Endothelial cell of umbilical vein (primary cell): ENCODE data around the gene ENPP3. TPM values are rescaled to one million over a fixed set of nuclear protein-coding genes. Genes with fewer than 3 reads are reported as not detected.

Source experiments
- BruUV-seq: library from RNA; stranded (reverse); fragments of 400-500 nt; replicated peaks from 2 replicates; lab custom pipeline; 2021; lab: Mats Ljungman, UMichigan
- CTCF ChIA-PET: fragments of 300-600, 350-600 bp; sonication (Branson Sonifier 250); formaldehyde crosslinking; loops from one replicate; lab custom pipeline; 2021; ENCODE audit warnings: antibody characterized with exemption, inconsistent platforms; lab: Charles Lee
- POLR2A ChIA-PET: fragments of 300-600, 350-600 bp; sonication (Branson Sonifier 250); formaldehyde crosslinking; loops from one replicate; lab custom pipeline; 2021; ENCODE audit warnings: antibody characterized with exemption, inconsistent platforms; lab: Charles Lee
- DNase-seq: peaks from one replicate; pipeline ENCODE4 v3.0.0-alpha.2; 2011; ENCODE audit warnings: low read depth, low spot score
- FAIRE-seq: peaks from 2 replicates; lab custom pipeline; 2011; peaks lifted over from hg19 to GRCh38; lab: Jason Lieb, UNC
- H2AFZ ChIP-seq: 2 replicates; pipeline ENCODE4 v1.6.0; 2012; ENCODE audit warnings: low read depth, low read length, control low read depth, inconsistent platforms
- H3K27ac ChIP-seq: 2 replicates; pipeline ENCODE4 v1.5.1; 2011; ENCODE audit warnings: low read depth, mild to moderate bottlenecking, control low read depth, low read length, moderate library complexity; ENCODE audit not compliant: insufficient read depth
- H3K27me3 ChIP-seq, 2 experiments: 2 replicates each; pipeline versions ENCODE4 v1.6.0 to v1.6.1; 2011; ENCODE audit warnings: low read length in 2 of 2, mixed read lengths in 1 of 2; ENCODE audit not compliant: control insufficient read depth in 2 of 2, insufficient read depth in 2 of 2
- H3K36me3 ChIP-seq, 2 experiments: 2 replicates in 1 of 2; 3 replicates in 1 of 2; pipeline ENCODE4 v1.5.1; 2011; ENCODE audit warnings: low read length in 2 of 2, mild to moderate bottlenecking in 1 of 2, moderate library complexity in 1 of 2; ENCODE audit not compliant: control insufficient read depth in 2 of 2, insufficient read depth in 2 of 2; ENCODE audit errors: extremely low read depth in 1 of 2
- H3K4me1 ChIP-seq: 3 replicates; pipeline ENCODE4 v1.5.1; 2011; ENCODE audit warnings: mild to moderate bottlenecking, low read length; ENCODE audit not compliant: control insufficient read depth, insufficient read depth; ENCODE audit errors: extremely low read depth
- H3K4me2 ChIP-seq: 2 replicates; pipeline ENCODE4 v1.6.1; 2011; ENCODE audit warnings: low read length, control low read depth, mixed read lengths; ENCODE audit not compliant: insufficient read depth
- H3K4me3 ChIP-seq, 3 experiments: fragments of 200-600 bp in 1 of 3; sonication (generic), shearing (Covaris generic) in 1 of 3; replicated peaks in 1 of 3; 2 replicates each; pipeline ENCODE4 v1.5.1; 2011 to 2016; ENCODE audit warnings: control low read depth in 3 of 3, low read length in 3 of 3, mild to moderate bottlenecking in 2 of 3, inconsistent platforms in 1 of 3, low read depth in 1 of 3, moderate library complexity in 1 of 3; ENCODE audit not compliant: insufficient read depth in 1 of 3
- H3K79me2 ChIP-seq: 2 replicates; pipeline ENCODE4 v1.6.0; 2012; ENCODE audit warnings: low read length, inconsistent platforms; ENCODE audit not compliant: control insufficient read depth, insufficient read depth
- H3K9ac ChIP-seq: replicated peaks from 2 replicates; pipeline ENCODE3; 2011; ENCODE audit warnings: low read length, control low read depth; ENCODE audit not compliant: insufficient read depth; ENCODE audit errors: extremely low read depth
- H3K9me1 ChIP-seq: replicated peaks from 3 replicates; pipeline ENCODE4 v1.6.0; 2011; ENCODE audit warnings: mild to moderate bottlenecking, low read length; ENCODE audit not compliant: control insufficient read depth, insufficient read depth; ENCODE audit errors: extremely low read depth
- H3K9me3 ChIP-seq: replicated peaks from 2 replicates; pipeline ENCODE4 v1.5.1; 2012; ENCODE audit warnings: low read length, inconsistent platforms; ENCODE audit not compliant: control insufficient read depth, insufficient read depth
- H4K20me1 ChIP-seq: replicated peaks from 2 replicates; pipeline ENCODE3; 2011; ENCODE audit warnings: mild to moderate bottlenecking, low read length; ENCODE audit not compliant: control insufficient read depth, insufficient read depth; ENCODE audit errors: extremely low read depth
- EZH2 ChIP-seq: IDR thresholded peaks from 2 replicates; pipeline ENCODE4 v1.6.1; 2012; ENCODE audit warnings: borderline replicate concordance, low read depth, mild to moderate bottlenecking, moderate library complexity, low read length, inconsistent platforms; ENCODE audit not compliant: severe bottlenecking
- FOS ChIP-seq: IDR thresholded peaks from 2 replicates; pipeline ENCODE4 v1.6.1; 2011; ENCODE audit warnings: mild to moderate bottlenecking, low read length, moderate library complexity, borderline replicate concordance; ENCODE audit not compliant: insufficient read depth
- GATA2 ChIP-seq: IDR thresholded peaks from 2 replicates; pipeline ENCODE4 v1.7.0; 2011; ENCODE audit warnings: low read depth, mild to moderate bottlenecking, moderate library complexity, mixed read lengths, low read length; ENCODE audit not compliant: insufficient read length, insufficient read depth
- JUN ChIP-seq: IDR thresholded peaks from 2 replicates; pipeline ENCODE4 v1.6.1; 2011; ENCODE audit warnings: borderline replicate concordance, low read depth; ENCODE audit not compliant: insufficient read length, insufficient read depth
- MYC ChIP-seq: IDR thresholded peaks from one replicate; pipeline ENCODE4 v1.6.1; 2011; ENCODE audit warnings: mild to moderate bottlenecking, low read depth, low read length
- POLR2A ChIP-seq: IDR thresholded peaks from 2 replicates; pipeline ENCODE4 v1.6.1; 2012; ENCODE audit warnings: low read depth, mild to moderate bottlenecking, control low read depth, low read length
- POLR2AphosphoS5 ChIP-seq: IDR thresholded peaks from 2 replicates; pipeline ENCODE4 v1.6.1; 2012; ENCODE audit warnings: low read depth, mild to moderate bottlenecking, control low read depth, low read length, moderate library complexity; ENCODE audit not compliant: insufficient read depth
- dilution Hi-C: fragments of 300-500 bp; cut with MboI; formaldehyde crosslinking; loops from one replicate; pipeline ENCODE4 v1.15.0; 2019; ENCODE audit warnings: low sequenced_read_pairs; ENCODE audit not compliant: extremely low pct_ligation_motif_present
- intact Hi-C: fragments of 100-400 bp; cut with micrococcal nuclease; formaldehyde crosslinking; loops from one replicate; pipeline ENCODE4 v1.10.0; 2022
- polyA plus RNA-seq, 4 experiments: library from polyadenylated mRNA; depleted of rRNA in 3 of 4; stranded (reverse) in 3 of 4; unstranded in 1 of 4; fragments of >200 nt; gene quantifications; 2 replicates each; pipeline versions ENCODE4 v1.2.1 to v1.2.3, GENCODE V29; 2011 to 2012; ENCODE audit warnings: missing spikeins in 1 of 4
- total RNA-seq: library from RNA; stranded (reverse); gene quantifications from 2 replicates; pipeline ENCODE4 v1.2.3, GENCODE V29; 2021
- TF ChIP-seq, protein P1 (sequence below): IDR thresholded peaks from 2 replicates; pipeline ENCODE4 v1.6.1; 2011; ENCODE audit not compliant: insufficient read depth, insufficient read length
- TF ChIP-seq, protein P2 (sequence below), 2 donors: IDR thresholded peaks; 1 replicate in 1 of 2; 2 replicates in 1 of 2; pipeline ENCODE4 v1.5.1; 2011; ENCODE audit warnings: low read length in 2 of 2, mild to moderate bottlenecking in 2 of 2, moderate library complexity in 2 of 2, control low read depth in 1 of 2, inconsistent platforms in 1 of 2, low read depth in 1 of 2; ENCODE audit not compliant: insufficient read depth in 1 of 2; ENCODE audit errors: extremely low read depth in 1 of 2

The ENPP3 gene
- total and polyA plus RNA-seq, 2 donors (not counting 3 experiments of a cell fraction or from before 2014, with no cell fraction given): not detected

DNA sequence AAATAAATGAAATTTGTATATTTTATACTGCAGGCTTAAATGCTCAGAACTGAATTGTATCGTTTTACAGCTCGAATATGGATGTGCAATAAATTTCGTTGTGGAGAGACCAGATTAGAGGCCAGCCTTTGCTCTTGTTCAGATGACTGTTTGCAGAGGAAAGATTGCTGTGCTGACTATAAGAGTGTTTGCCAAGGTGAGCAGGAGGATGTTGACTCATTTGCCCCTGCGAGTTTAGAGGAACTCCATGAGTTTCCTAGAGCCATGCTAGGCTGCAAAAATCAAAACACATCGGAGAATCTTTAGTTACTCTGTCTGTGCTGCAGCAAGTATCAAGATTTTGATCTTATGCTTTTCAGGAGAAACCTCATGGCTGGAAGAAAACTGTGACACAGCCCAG, 15.4 kb downstream of the ENPP3 start:
- ChIA-PET CTCF (no interaction called here), POLR2A (interaction anchor here (0.6 kb wide), 1 partner anchor 24 kb away, joined by 7 read pairs; the partner anchor contains the start of gene MED23)
- intact Hi-C loops: no loop called here
- Histone ChIP-seq H3K36me3 (no peaks in the 10 kb centered on the region), H3K4me2 (no peak overlapping the region), H3K9me1 (no peaks in the 10 kb centered on the region), H3K4me1 (peaks cover 4% of the 10 kb centered on the region), H3K27ac (no peak overlapping the region), H3K9me3 (no peaks in the 10 kb centered on the region), H3K9ac (no peak overlapping the region), H4K20me1 (no peaks in the 10 kb centered on the region), H2AFZ (no peak overlapping the region), H3K79me2 (no peaks in the 10 kb centered on the region), H3K27me3 (peaks cover 0 to 2% of the 10 kb centered on the region in 2 experiments), H3K4me3 (no peak overlapping the region)
- peak; percentile 52 for FAIRE-seq
- TF ChIP-seq FOS (peak; percentile 53), POLR2A (no peak), POLR2AphosphoS5 (no peak)
- TF ChIP-seq, protein P1, sequence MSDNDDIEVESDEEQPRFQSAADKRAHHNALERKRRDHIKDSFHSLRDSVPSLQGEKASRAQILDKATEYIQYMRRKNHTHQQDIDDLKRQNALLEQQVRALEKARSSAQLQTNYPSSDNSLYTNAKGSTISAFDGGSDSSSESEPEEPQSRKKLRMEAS: no peak
- TF ChIP-seq, protein P2, sequence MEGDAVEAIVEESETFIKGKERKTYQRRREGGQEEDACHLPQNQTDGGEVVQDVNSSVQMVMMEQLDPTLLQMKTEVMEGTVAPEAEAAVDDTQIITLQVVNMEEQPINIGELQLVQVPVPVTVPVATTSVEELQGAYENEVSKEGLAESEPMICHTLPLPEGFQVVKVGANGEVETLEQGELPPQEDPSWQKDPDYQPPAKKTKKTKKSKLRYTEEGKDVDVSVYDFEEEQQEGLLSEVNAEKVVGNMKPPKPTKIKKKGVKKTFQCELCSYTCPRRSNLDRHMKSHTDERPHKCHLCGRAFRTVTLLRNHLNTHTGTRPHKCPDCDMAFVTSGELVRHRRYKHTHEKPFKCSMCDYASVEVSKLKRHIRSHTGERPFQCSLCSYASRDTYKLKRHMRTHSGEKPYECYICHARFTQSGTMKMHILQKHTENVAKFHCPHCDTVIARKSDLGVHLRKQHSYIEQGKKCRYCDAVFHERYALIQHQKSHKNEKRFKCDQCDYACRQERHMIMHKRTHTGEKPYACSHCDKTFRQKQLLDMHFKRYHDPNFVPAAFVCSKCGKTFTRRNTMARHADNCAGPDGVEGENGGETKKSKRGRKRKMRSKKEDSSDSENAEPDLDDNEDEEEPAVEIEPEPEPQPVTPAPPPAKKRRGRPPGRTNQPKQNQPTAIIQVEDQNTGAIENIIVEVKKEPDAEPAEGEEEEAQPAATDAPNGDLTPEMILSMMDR (IDR thresholded peaks at IDR 0.05; ENCODE audit: extremely low read depth in 1 of 2, insufficient read depth in 1 of 2, low read depth in 1 of 2, low read length in 2 of 2): no peak
- dilution Hi-C loops: no loop called here
- no TSS peak for BruUV-seq
- DNase-seq: peak; percentile 37

DNA sequence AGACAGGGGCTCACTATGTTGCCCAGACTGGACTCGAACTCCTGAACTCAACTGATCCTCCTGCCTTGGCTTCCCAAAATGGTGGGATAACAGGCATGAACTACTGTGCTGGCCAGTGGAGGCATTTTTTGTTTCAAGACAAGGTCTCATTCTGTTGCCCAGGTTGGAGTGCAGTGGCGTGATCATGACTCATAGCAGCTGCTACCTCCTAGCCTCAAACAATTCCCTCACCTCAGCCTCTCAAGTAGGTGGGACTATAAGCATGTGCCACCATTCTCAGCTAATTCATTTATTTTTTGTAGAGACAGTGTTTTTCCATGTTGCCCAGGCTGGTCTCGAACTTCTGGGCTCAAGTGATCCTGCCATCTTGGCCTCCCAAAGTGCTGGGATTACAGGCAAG, 17.2 kb downstream of the ENPP3 start:
- Histone ChIP-seq H4K20me1 (no peaks in the 10 kb centered on the region), H3K36me3 (no peaks in the 10 kb centered on the region), H3K9me3 (no peaks in the 10 kb centered on the region), H3K9ac (no peak overlapping the region), H3K4me2 (no peak overlapping the region), H3K27me3 (peaks cover 0 to 2% of the 10 kb centered on the region in 2 experiments), H3K4me3 (no peak overlapping the region), H3K79me2 (no peaks in the 10 kb centered on the region), H3K9me1 (no peaks in the 10 kb centered on the region), H3K27ac (no peak overlapping the region), H3K4me1 (peaks cover 4% of the 10 kb centered on the region), H2AFZ (no peak overlapping the region)
- CTCF ChIA-PET: interaction anchor here (0.7 to 0.8 kb wide), 2 partner anchors 26 to 626 kb away, joined by 3 to 4 read pairs; partner anchors contain the start of gene MED23
- TF ChIP-seq GATA2: no peak
- TF ChIP-seq POLR2A: no peak
- no peak for TF ChIP-seq FOS
- no peak for TF ChIP-seq POLR2AphosphoS5
- TF ChIP-seq, protein P1: no peak
- no peak for TF ChIP-seq EZH2
- TF ChIP-seq, protein P2 (IDR thresholded peaks at IDR 0.05; ENCODE audit: extremely low read depth in 1 of 2, insufficient read depth in 1 of 2, low read depth in 1 of 2, low read length in 2 of 2): no peak
- no peak for TF ChIP-seq JUN
- TF ChIP-seq MYC: no peak
- FAIRE-seq (no peak), DNase-seq (no peak)
- POLR2A ChIA-PET: no interaction called here
- no TSS peak for BruUV-seq
- intact Hi-C loops: no loop called here
- dilution Hi-C loops: no loop called here
